Measurements from ENCODE around the gene TRPM8. TPM values are rescaled to one million over a fixed set of nuclear protein-coding genes. Genes with fewer than 3 reads are reported as not detected.

Gene TRPM8
- total RNA-seq, result not detected

DNA sequence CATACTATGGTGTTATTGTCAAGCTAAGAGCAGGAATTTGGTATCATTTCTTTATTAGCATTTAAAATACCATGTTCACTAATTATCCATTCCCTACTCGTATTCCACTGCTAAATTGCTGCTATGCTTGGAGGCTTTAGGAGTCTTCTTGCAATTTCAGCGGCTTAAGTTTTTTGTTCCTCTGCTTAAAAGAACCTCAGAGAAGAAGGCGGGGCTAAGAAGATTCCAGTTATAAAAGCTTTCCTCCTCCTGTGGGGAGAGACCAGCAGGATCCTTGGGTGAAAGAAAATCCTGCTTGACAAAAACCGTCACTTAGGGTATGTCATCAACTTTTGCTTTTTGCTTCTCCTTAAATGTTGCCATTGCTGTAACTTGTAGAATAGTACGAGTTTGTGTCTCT, at the start of gene TRPM8:
Gene TRPM8 (plus strand): TSS at position 258 of the 400 bp plus-strand sequence. CDS start 9,165 bp downstream, outside the sequence.

GRCh38 chr2:233867993-233868532, 49.1 kb upstream of the TRPM8 start, which contains the start of gene MSL3B:
Gene MSL3B, minus strand, starts transcription at chr2:233868386.

DNA sequence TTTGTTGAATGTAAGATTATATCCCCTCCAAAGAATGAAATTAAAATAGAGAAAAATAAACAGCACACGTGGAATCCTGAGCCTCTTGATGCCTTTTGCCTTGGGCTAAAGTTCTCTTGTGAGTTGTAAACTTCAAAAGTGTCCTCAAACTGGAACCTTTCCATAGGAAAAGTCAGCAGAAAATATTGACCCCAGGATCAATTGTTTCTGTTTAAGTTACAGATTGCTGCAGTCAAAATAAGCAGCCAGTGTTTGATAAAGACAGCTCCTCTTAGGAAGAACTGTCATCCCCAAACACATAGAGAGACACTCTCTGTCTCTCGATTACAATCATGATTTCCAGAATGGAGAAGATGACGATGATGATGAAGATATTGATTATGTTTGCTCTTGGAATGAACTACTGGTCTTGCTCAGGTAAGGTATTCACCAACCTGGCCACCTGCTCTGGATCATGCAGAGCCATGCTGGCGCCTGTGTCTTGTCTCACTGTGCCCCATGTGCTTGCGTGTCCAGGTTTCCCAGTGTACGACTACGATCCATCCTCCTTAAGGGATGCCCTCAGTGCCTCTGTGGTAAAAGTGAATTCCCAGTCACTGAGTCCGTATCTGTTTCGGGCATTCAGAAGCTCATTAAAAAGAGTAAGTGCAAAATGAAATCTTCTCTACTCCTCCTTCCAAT, 133.4 kb downstream of the TRPM8 start, which contains the start of gene SPP2:
Gene SPP2 (plus strand): TSS at position 248 of the 681 bp plus-strand sequence. CDS start 85 bp downstream, at position 333.

Other genes with a start within 250 kb of the TRPM8 start
- gene UGT1A9, start 245.5 kb upstream of the TRPM8 start, total RNA-seq, result 1.4 TPM
- not detected for gene UGT1A7, start 235.5 kb upstream of the TRPM8 start, total RNA-seq
- 3.4 TPM for gene UGT1A6, start 224.5 kb upstream of the TRPM8 start, total RNA-seq
- not detected for gene UGT1A5, start 204.5 kb upstream of the TRPM8 start, total RNA-seq
- 0.29 TPM for gene UGT1A4, start 198.6 kb upstream of the TRPM8 start, total RNA-seq
- gene UGT1A3, start 188.3 kb upstream of the TRPM8 start, total RNA-seq, result not detected
- 0.18 TPM for gene UGT1A1, start 157.1 kb upstream of the TRPM8 start, total RNA-seq
- 0.53 TPM for gene MROH2A, start 139.0 kb upstream of the TRPM8 start, total RNA-seq
- gene HJURP, start 62.8 kb upstream of the TRPM8 start, total RNA-seq, result 13.3 TPM
- gene SPP2, start 133.3 kb downstream of the TRPM8 start, total RNA-seq, result not detected

Measured in metanephros (tissue), 1 donor.